ENCODE measurements around the gene NTMT2.

The NTMT2 gene

GRCh38 chr1:170156594-170156993, 10.8 kb downstream of the NTMT2 start:
- no peak for TF ChIP-seq TAF1 (IDR thresholded peaks at IDR 0.05; ENCODE audit: low read depth)
- TF ChIP-seq EP300 (IDR thresholded peaks at IDR 0.05; ENCODE audit: borderline replicate concordance), result no peak
- TF ChIP-seq CEBPB (IDR thresholded peaks at IDR 0.05), result no peak
- no peak for TF ChIP-seq ZBTB7A (IDR thresholded peaks at IDR 0.05; ENCODE audit: low read depth)
- no peak for TF ChIP-seq USF1 (IDR thresholded peaks at IDR 0.05)
- TF ChIP-seq NFIC (IDR thresholded peaks at IDR 0.05), result no peak
- no peak for TF ChIP-seq YY1 (IDR thresholded peaks at IDR 0.05; ENCODE audit: low read depth)
- no peak for TF ChIP-seq TCF12 (IDR thresholded peaks at IDR 0.05; ENCODE audit: low read depth)
- no peak for TF ChIP-seq MAX (IDR thresholded peaks at IDR 0.05)
- no peak for TF ChIP-seq FOXM1 (IDR thresholded peaks at IDR 0.05; ENCODE audit: borderline replicate concordance, low read depth)

- no peak for TF ChIP-seq TAF1 (IDR thresholded peaks at IDR 0.05; ENCODE audit: low read depth)
- TF ChIP-seq MAX (IDR thresholded peaks at IDR 0.05), result no peak
- no peak for TF ChIP-seq TEAD4 (IDR thresholded peaks at IDR 0.05)
- TF ChIP-seq RAD21 (IDR thresholded peaks at IDR 0.05; ENCODE audit: low read depth), result no peak
- no peak for TF ChIP-seq EGR1 (IDR thresholded peaks at IDR 0.05)
- no peak for TF ChIP-seq REST (IDR thresholded peaks at IDR 0.05; ENCODE audit: low read depth)
Measured at GRCh38 chr1:170157820-170158219, 12.1 kb downstream of the NTMT2 start.

GRCh38 chr1:170162459-170163246, 16.9 kb downstream of the NTMT2 start:
- no peak for TF ChIP-seq REST (IDR thresholded peaks at IDR 0.05; ENCODE audit: low read depth)
- TF ChIP-seq MAX (IDR thresholded peaks at IDR 0.05), result no peak
- no peak for TF ChIP-seq ZBTB7A (IDR thresholded peaks at IDR 0.05; ENCODE audit: low read depth)
- TF ChIP-seq USF1 (IDR thresholded peaks at IDR 0.05), result no peak
- no peak for TF ChIP-seq RAD21 (IDR thresholded peaks at IDR 0.05; ENCODE audit: low read depth)
- no peak for TF ChIP-seq CEBPB (IDR thresholded peaks at IDR 0.05)
- TF ChIP-seq YY1 (IDR thresholded peaks at IDR 0.05; ENCODE audit: low read depth), result no peak
- TF ChIP-seq NFIC (IDR thresholded peaks at IDR 0.05), result no peak
- TF ChIP-seq TEAD4 (IDR thresholded peaks at IDR 0.05), result no peak
- TF ChIP-seq EP300 (IDR thresholded peaks at IDR 0.05; ENCODE audit: borderline replicate concordance), result no peak
- TF ChIP-seq EGR1 (IDR thresholded peaks at IDR 0.05), result no peak
- no peak for TF ChIP-seq CREB1 (IDR thresholded peaks at IDR 0.05; ENCODE audit: low read depth)
- TF ChIP-seq FOXM1 (IDR thresholded peaks at IDR 0.05; ENCODE audit: borderline replicate concordance, low read depth), result no peak
- TF ChIP-seq TAF1 (IDR thresholded peaks at IDR 0.05; ENCODE audit: low read depth), result no peak
- no peak for TF ChIP-seq TCF12 (IDR thresholded peaks at IDR 0.05; ENCODE audit: low read depth)

GRCh38 chr1:170164103-170164763, 18.5 kb downstream of the NTMT2 start:
- no peak for TF ChIP-seq NFIC (IDR thresholded peaks at IDR 0.05)

GRCh38 chr1:170166518-170167180, 20.9 kb downstream of the NTMT2 start:
- TF ChIP-seq EP300 (IDR thresholded peaks at IDR 0.05; ENCODE audit: borderline replicate concordance), result no peak

- TF ChIP-seq EGR1 (IDR thresholded peaks at IDR 0.05) (no peak), RAD21 (IDR thresholded peaks at IDR 0.05; ENCODE audit: low read depth) (no peak), TCF12 (IDR thresholded peaks at IDR 0.05; ENCODE audit: low read depth) (no peak), TAF1 (IDR thresholded peaks at IDR 0.05; ENCODE audit: low read depth) (no peak), ZBTB7A (IDR thresholded peaks at IDR 0.05; ENCODE audit: low read depth) (no peak), MAX (IDR thresholded peaks at IDR 0.05) (no peak), REST (IDR thresholded peaks at IDR 0.05; ENCODE audit: low read depth) (no peak), USF1 (IDR thresholded peaks at IDR 0.05) (no peak), FOXM1 (IDR thresholded peaks at IDR 0.05; ENCODE audit: borderline replicate concordance, low read depth) (no peak), TEAD4 (IDR thresholded peaks at IDR 0.05) (no peak), EP300 (IDR thresholded peaks at IDR 0.05; ENCODE audit: borderline replicate concordance) (no peak), NFIC (IDR thresholded peaks at IDR 0.05) (no peak), YY1 (IDR thresholded peaks at IDR 0.05; ENCODE audit: low read depth) (no peak), CEBPB (IDR thresholded peaks at IDR 0.05) (no peak), CREB1 (IDR thresholded peaks at IDR 0.05; ENCODE audit: low read depth) (no peak)
Measured at GRCh38 chr1:170168265-170168664, 22.5 kb downstream of the NTMT2 start.
